MM.1S (cell line): Measurements from ENCODE around the gene AKAP3.

Source experiments
- DNase-seq: peaks from one replicate; pipeline ENCODE4 v3.0.0-alpha.2; 2015
- H2AFZ ChIP-seq: fragments of 300-600 bp; sonication (generic); 2 replicates; pipeline ENCODE4 v1.6.0; 2016; ENCODE audit warnings: antibody characterized with exemption, low read length
- H3F3A ChIP-seq: fragments of 300-600 bp; sonication (generic); 2 replicates; pipeline ENCODE4 v1.6.1; 2016; ENCODE audit warnings: mild to moderate bottlenecking, antibody characterized with exemption, low read length, moderate library complexity, mixed read lengths; ENCODE audit not compliant: insufficient read depth
- H3K27ac ChIP-seq: fragments of 300-600 bp; sonication (generic); 2 replicates; pipeline ENCODE4 v1.5.1; 2016; ENCODE audit warnings: mild to moderate bottlenecking, low read length
- H3K27me3 ChIP-seq: fragments of 300-600 bp; sonication (generic); replicated peaks from 2 replicates; pipeline ENCODE4 v1.6.0; 2016; ENCODE audit warnings: low read length; ENCODE audit not compliant: insufficient read depth
- H3K36me3 ChIP-seq: fragments of 300-600 bp; sonication (generic); replicated peaks from 2 replicates; pipeline ENCODE4 v1.6.1; 2016; ENCODE audit warnings: mild to moderate bottlenecking, low read length, mixed read lengths; ENCODE audit not compliant: insufficient read depth
- H3K4me1 ChIP-seq: fragments of 300-600 bp; sonication (generic); 2 replicates; pipeline ENCODE4 v1.6.1; 2016; ENCODE audit warnings: low read length, mixed read lengths
- H3K4me2 ChIP-seq: fragments of 300-600 bp; sonication (generic); 2 replicates; pipeline ENCODE4 v1.6.0; 2016; ENCODE audit warnings: low read depth, low read length
- H3K4me3 ChIP-seq: fragments of 300-600 bp; sonication (generic); 2 replicates; pipeline ENCODE4 v1.5.1; 2016; ENCODE audit warnings: low read length, mixed read lengths
- H3K79me2 ChIP-seq: fragments of 300-600 bp; sonication (generic); 2 replicates; pipeline ENCODE4 v1.6.1; 2016; ENCODE audit warnings: mixed run types, low read length, mixed read lengths
- H3K9ac ChIP-seq: fragments of 300-600 bp; sonication (generic); 2 replicates; pipeline ENCODE4 v1.6.1; 2016; ENCODE audit warnings: low read length, mixed read lengths
- H3K9me2 ChIP-seq: fragments of 300-600 bp; sonication (generic); replicated peaks from 2 replicates; pipeline ENCODE4 v1.6.1; 2016; ENCODE audit warnings: mild to moderate bottlenecking, low read length, mixed read lengths; ENCODE audit not compliant: insufficient read depth
- H3K9me3 ChIP-seq: fragments of 300-600 bp; sonication (generic); replicated peaks from 2 replicates; pipeline ENCODE4 v1.6.1; 2016; ENCODE audit warnings: mild to moderate bottlenecking, low read length, mixed read lengths; ENCODE audit not compliant: insufficient read depth
- H4K20me1 ChIP-seq: fragments of 300-600 bp; sonication (generic); 2 replicates; pipeline ENCODE4 v1.6.1; 2016; ENCODE audit warnings: mild to moderate bottlenecking, low read length, moderate library complexity, mixed read lengths; ENCODE audit not compliant: insufficient read depth
- EZH2 ChIP-seq: fragments of 300-600 bp; sonication (generic); optimal IDR thresholded peaks from 2 replicates; pipeline ENCODE3; 2017; ENCODE audit warnings: low read depth, mild to moderate bottlenecking, antibody characterized with exemption, low read length, mixed read lengths
- EZH2phosphoT487 ChIP-seq: fragments of 300-600 bp; sonication (generic); IDR thresholded peaks from 2 replicates; pipeline ENCODE4 v1.6.1; 2018; ENCODE audit warnings: antibody characterized with exemption, low read length
- TF ChIP-seq, protein P1 (sequence below): fragments of 300-600 bp; sonication (generic); IDR thresholded peaks from 2 replicates; pipeline ENCODE4 v1.5.1; 2016; ENCODE audit warnings: antibody characterized with exemption, low read length, mixed read lengths

The AKAP3 gene

GRCh38 chr12:4607056-4607455 is 41.8 kb downstream of the AKAP3 start:
- no peak for DNase-seq
- H3K79me2 ChIP-seq = peaks cover 23% of the 10 kb centered on the region
- H3K4me2 ChIP-seq = no peak overlapping the region
- no peaks in the 10 kb centered on the region for H3K27me3 ChIP-seq
- no peak overlapping the region for H3K4me3 ChIP-seq
- H3K27ac ChIP-seq = no peak overlapping the region
- TF ChIP-seq, protein P1, sequence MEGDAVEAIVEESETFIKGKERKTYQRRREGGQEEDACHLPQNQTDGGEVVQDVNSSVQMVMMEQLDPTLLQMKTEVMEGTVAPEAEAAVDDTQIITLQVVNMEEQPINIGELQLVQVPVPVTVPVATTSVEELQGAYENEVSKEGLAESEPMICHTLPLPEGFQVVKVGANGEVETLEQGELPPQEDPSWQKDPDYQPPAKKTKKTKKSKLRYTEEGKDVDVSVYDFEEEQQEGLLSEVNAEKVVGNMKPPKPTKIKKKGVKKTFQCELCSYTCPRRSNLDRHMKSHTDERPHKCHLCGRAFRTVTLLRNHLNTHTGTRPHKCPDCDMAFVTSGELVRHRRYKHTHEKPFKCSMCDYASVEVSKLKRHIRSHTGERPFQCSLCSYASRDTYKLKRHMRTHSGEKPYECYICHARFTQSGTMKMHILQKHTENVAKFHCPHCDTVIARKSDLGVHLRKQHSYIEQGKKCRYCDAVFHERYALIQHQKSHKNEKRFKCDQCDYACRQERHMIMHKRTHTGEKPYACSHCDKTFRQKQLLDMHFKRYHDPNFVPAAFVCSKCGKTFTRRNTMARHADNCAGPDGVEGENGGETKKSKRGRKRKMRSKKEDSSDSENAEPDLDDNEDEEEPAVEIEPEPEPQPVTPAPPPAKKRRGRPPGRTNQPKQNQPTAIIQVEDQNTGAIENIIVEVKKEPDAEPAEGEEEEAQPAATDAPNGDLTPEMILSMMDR = no peak
- TF ChIP-seq EZH2 (no peak), EZH2phosphoT487 (no peak)
- no peak overlapping the region for H2AFZ ChIP-seq
- no peak overlapping the region for H3K9ac ChIP-seq
- no peaks in the 10 kb centered on the region; the same call in 1 of the 2 replicates for H3K36me3 ChIP-seq
- H4K20me1 ChIP-seq = no peaks in the 10 kb centered on the region
- H3K4me1 ChIP-seq = peaks cover 3% of the 10 kb centered on the region; the same call in 1 of the 2 replicates
- no peaks in the 10 kb centered on the region for H3K9me3 ChIP-seq
- H3K9me2 ChIP-seq = no peaks in the 10 kb centered on the region
- H3F3A ChIP-seq = no peaks in the 10 kb centered on the region

GRCh38 chr12:4604684-4605193 is 44.1 kb downstream of the AKAP3 start:
- peaks cover 23% of the 10 kb centered on the region for H3K79me2 ChIP-seq
- no peak for TF ChIP-seq EZH2phosphoT487
- no peak for TF ChIP-seq EZH2
- TF ChIP-seq, protein P1 = peak; percentile 98
- H3K9ac ChIP-seq = peak overlapping the region; percentile 84
- peak overlapping the region; percentile 59; the same call in 1 of the 2 replicates for H3K4me2 ChIP-seq
- no peaks in the 10 kb centered on the region for H3K9me2 ChIP-seq
- no peaks in the 10 kb centered on the region for H3F3A ChIP-seq
- DNase-seq = peak; percentile 93
- H3K27ac ChIP-seq = peak overlapping the region; percentile 14; the same call in 1 of the 2 replicates
- peak overlapping the region; percentile 94 for H3K4me3 ChIP-seq
- H4K20me1 ChIP-seq = no peaks in the 10 kb centered on the region
- H3K36me3 ChIP-seq = no peaks in the 10 kb centered on the region
- no peaks in the 10 kb centered on the region for H3K9me3 ChIP-seq
- peaks cover 3% of the 10 kb centered on the region; the same call in 1 of the 2 replicates for H3K4me1 ChIP-seq
- H3K27me3 ChIP-seq = no peaks in the 10 kb centered on the region
- peak overlapping the region; percentile 95 for H2AFZ ChIP-seq

GRCh38 chr12:4603946-4604345 is 44.9 kb downstream of the AKAP3 start:
- H2AFZ ChIP-seq = no peak overlapping the region
- TF ChIP-seq, protein P1 = no peak
- TF ChIP-seq EZH2phosphoT487 (no peak), EZH2 (no peak)
- no peaks in the 10 kb centered on the region for H3K9me3 ChIP-seq
- H3K79me2 ChIP-seq = peaks cover 23% of the 10 kb centered on the region
- peaks cover 3% of the 10 kb centered on the region; the same call in 1 of the 2 replicates for H3K4me1 ChIP-seq
- H3K4me3 ChIP-seq = no peak overlapping the region
- no peaks in the 10 kb centered on the region for H3K27me3 ChIP-seq
- H3K27ac ChIP-seq = no peak overlapping the region
- H3F3A ChIP-seq = no peaks in the 10 kb centered on the region
- H3K36me3 ChIP-seq = no peaks in the 10 kb centered on the region
- H3K9ac ChIP-seq = no peak overlapping the region
- no peaks in the 10 kb centered on the region for H3K9me2 ChIP-seq
- DNase-seq = no peak
- H3K4me2 ChIP-seq = no peak overlapping the region
- no peaks in the 10 kb centered on the region for H4K20me1 ChIP-seq
